Naive B cell (primary cell): Measurements from ENCODE around the gene TMEM131. TPM values are rescaled to one million over a fixed set of nuclear protein-coding genes. Genes with fewer than 3 reads are reported as not detected.

Experiments used
- ATAC-seq, 2 donors: fragments of 150-1000 bp; cut with Tn5 transposase; 2 replicates each; pipeline ENCODE4 v1.10.0; 2021; ENCODE audit warnings: low read depth in 2 of 2, mild to moderate bottlenecking in 2 of 2, moderate library complexity in 2 of 2
- DNase-seq: peaks from one replicate; pipeline ENCODE4 v3.0.0; 2022
- H3K27ac Mint-ChIP-seq, 6 donors: one replicate each; pipeline ENCODE4 v1.8.0; 2020 to 2022; ENCODE audit warnings: mild to moderate bottlenecking in 6 of 6, mixed read lengths in 6 of 6, moderate library complexity in 5 of 6, inconsistent platforms in 2 of 6
- H3K27me3 Mint-ChIP-seq, 3 donors: one replicate each; pipeline ENCODE4 v1.8.0; 2021 to 2022; ENCODE audit warnings: mixed read lengths in 3 of 3, mild to moderate bottlenecking in 1 of 3
- H3K36me3 Mint-ChIP-seq, 2 donors: one replicate each; pipeline ENCODE4 v1.8.0; 2020 to 2022; ENCODE audit warnings: mixed read lengths in 2 of 2, inconsistent platforms in 1 of 2, mild to moderate bottlenecking in 1 of 2
- H3K4me1 Mint-ChIP-seq, 3 donors: one replicate each; pipeline ENCODE4 v1.8.0; 2020 to 2022; ENCODE audit warnings: mixed read lengths in 3 of 3, inconsistent platforms in 1 of 3, mild to moderate bottlenecking in 1 of 3, moderate library complexity in 1 of 3
- H3K4me3 Mint-ChIP-seq, 8 donors: one replicate each; pipeline ENCODE4 v1.8.0; 2020 to 2022; ENCODE audit warnings: mild to moderate bottlenecking in 8 of 8, mixed read lengths in 8 of 8, moderate library complexity in 8 of 8, inconsistent platforms in 2 of 8
- H3K9me3 Mint-ChIP-seq, 7 donors: one replicate each; pipeline ENCODE4 v1.8.0; 2020 to 2022; ENCODE audit warnings: mixed read lengths in 7 of 7, mild to moderate bottlenecking in 5 of 7, inconsistent platforms in 2 of 7, moderate library complexity in 1 of 7
- polyA plus RNA-seq, 6 donors: library from polyadenylated mRNA; unstranded; fragments of 300-500 nt; fragmentation: Illumina TruSeq; gene quantifications; one replicate each; pipeline ENCODE4 v1.2.3, GENCODE V29; 2021; ENCODE audit warnings: low read depth in 6 of 6

The TMEM131 gene
- polyA plus RNA-seq, 6 donors from 2014 or later: 13.4 to 32.9 (median 19.1) TPM

DNA sequence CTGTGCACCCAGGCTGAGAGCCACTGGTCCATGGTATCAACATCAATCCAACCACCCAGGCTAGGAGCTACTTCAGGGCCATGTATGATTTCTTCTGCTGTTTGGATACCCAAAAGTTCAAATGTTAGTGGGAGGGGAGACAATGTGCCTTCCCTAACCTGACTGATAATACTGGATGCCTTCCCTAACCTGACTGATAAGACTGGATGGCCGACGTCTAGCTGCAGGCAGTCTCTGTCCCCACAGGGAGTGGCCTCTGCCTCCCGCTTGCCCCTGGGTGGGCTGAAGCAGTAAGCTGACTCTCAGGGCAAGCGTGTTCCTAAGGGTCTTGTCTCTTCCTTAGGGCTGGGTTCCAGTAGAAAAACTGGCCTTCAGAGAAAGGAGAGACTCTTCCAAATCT, 216.6 kb downstream of the TMEM131 start:
- DNase-seq (no peak), ATAC-seq (no peak)
- Mint-ChIP-seq H3K9me3 (no peaks in the 10 kb centered on the region), H3K4me3 (no peak overlapping the region), H3K36me3 (peaks cover 7 to 25% of the 10 kb centered on the region in 2 donors), H3K4me1 (peaks cover 0 to 8% (median 4%) of the 10 kb centered on the region in 3 donors), H3K27me3 (no peaks in the 10 kb centered on the region), H3K27ac (peak overlapping the region in 2 of 6 donors; percentile 32 to 86)

DNA sequence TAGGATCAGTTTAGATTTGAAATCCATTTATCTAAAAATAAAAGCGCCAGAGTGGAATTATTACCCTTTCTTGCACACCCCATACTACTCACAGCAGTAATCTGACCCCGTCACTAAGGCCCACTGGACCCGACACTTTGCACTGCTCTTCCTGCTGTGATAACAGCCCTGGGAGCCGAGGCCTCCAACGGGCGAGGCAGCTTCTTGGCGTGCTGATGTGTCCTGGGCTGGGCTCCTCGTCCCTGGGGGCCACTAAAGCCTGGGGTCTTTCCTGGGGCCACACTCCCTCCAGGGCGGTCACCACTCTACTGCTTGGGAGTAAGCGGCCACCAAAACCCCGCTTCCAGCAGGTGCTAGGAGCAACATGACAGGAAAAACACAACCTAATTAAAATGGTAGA, 220.7 kb downstream of the TMEM131 start:
- Mint-ChIP-seq H3K4me1 (peaks cover 0 to 4% (median 3%) of the 10 kb centered on the region in 3 donors), H3K9me3 (no peaks in the 10 kb centered on the region), H3K4me3 (no peak overlapping the region), H3K27me3 (no peaks in the 10 kb centered on the region), H3K27ac (peak overlapping the region in 1 of 6 donors; percentile 28), H3K36me3 (peaks cover 15 to 32% of the 10 kb centered on the region in 2 donors)
- DNase-seq: no peak
- ATAC-seq: no peak

DNA sequence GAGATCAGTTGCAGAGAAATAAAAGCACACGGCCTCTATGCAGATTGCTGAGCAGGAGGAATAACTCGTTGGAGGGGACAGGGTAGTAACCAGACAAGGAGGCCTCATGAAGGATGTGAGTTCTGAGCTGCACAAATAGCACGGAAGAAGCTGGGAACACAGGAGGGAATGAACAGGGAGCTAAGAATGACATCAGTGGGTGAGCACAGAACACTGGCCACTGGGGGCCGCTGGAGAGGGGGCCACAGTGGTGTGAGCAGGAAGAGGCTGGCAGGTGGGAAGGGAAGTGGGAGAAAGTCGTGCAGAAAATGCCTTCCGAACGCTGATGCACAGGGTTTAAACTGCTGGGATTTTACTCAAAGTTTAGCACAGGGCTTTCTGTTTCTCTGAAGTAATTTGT, 221.3 kb downstream of the TMEM131 start:
- DNase-seq (no peak), ATAC-seq (peak in 1 of 2 donors; percentile 28)
- peaks cover 0 to 4% (median 3%) of the 10 kb centered on the region in 3 donors for H3K4me1 Mint-ChIP-seq
- H3K9me3 Mint-ChIP-seq: no peaks in the 10 kb centered on the region
- H3K4me3 Mint-ChIP-seq: no peak overlapping the region
- H3K27me3 Mint-ChIP-seq: no peaks in the 10 kb centered on the region
- peaks cover 15 to 32% of the 10 kb centered on the region in 2 donors for H3K36me3 Mint-ChIP-seq
- H3K27ac Mint-ChIP-seq: peak overlapping the region in 4 of 6 donors; percentile 1 to 54 (median 37)

DNA sequence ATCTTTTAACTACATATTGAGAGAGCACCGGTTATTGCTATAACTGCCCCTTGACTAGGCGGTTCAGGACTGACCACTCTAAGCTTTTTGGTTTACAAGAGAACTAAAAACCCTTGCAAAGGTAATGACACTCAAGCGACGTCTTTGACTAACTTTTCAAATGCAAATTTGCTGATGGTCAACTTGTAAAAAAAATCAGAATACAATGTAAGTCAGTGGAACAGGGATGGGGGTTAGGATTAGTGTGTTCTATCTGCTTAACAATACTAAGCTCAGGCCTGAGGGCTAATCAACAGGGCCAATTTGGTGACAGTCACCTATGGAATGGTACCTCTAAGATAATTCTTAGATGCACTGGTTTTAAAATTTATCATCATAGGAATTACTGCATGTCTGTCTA, 225.3 kb downstream of the TMEM131 start:
- Mint-ChIP-seq H3K36me3 (peaks cover 17 to 31% of the 10 kb centered on the region in 2 donors), H3K4me1 (peaks cover 0 to 14% (median 4%) of the 10 kb centered on the region in 3 donors), H3K27ac (peak overlapping the region in 1 of 6 donors; percentile 86), H3K4me3 (no peak overlapping the region), H3K27me3 (no peaks in the 10 kb centered on the region), H3K9me3 (no peaks in the 10 kb centered on the region)
- DNase-seq: no peak
- no peak for ATAC-seq

DNA sequence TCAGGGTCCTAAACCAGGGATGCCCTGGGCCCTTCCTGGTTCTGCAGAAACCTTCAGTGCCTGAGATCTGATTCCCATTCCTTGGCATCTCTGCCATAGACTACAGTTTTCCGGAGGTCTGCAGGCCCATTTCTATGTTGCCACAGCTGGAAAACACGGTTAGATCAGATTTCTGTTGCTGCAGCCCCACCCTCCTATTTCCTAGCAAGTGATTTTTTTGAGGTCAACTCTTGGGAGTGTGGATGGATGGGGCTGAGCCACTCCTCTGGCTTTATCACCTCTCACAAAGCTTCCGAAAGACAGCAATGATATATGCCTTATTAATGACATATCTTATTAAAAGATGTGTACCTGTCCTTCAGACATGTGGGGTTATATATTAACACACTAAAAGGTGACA, 226.0 kb downstream of the TMEM131 start:
- Mint-ChIP-seq H3K36me3 (peaks cover 21 to 34% of the 10 kb centered on the region in 2 donors), H3K4me3 (no peak overlapping the region), H3K9me3 (no peaks in the 10 kb centered on the region), H3K27ac (no peak overlapping the region), H3K4me1 (peaks cover 0 to 14% (median 4%) of the 10 kb centered on the region in 3 donors), H3K27me3 (no peaks in the 10 kb centered on the region)
- no peak for ATAC-seq
- no peak for DNase-seq

DNA sequence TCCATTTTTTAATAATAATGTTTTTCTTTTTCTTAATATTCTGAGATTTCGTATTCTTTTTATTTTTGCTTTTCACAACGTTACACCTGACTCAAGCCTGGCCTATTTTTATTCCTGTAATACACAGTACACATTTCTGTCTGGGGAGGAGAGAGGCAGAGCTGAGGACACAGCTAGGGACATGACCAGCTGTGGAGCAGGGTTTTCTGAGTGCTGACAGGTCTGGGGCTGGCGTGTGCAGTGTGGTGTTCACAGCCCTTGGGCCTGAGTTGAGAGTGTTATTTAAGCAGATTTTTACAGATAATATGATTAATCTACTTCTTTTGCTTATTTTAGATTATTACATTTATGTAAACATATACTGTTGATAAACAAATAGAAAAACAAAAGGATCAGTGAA, 226.4 kb downstream of the TMEM131 start:
- ATAC-seq (no peak), DNase-seq (no peak)
- H3K4me3 Mint-ChIP-seq: no peak overlapping the region
- H3K36me3 Mint-ChIP-seq: peaks cover 17 to 32% of the 10 kb centered on the region in 2 donors
- H3K4me1 Mint-ChIP-seq: peaks cover 0 to 12% (median 2%) of the 10 kb centered on the region in 3 donors
- peak overlapping the region in 1 of 6 donors; percentile 69 for H3K27ac Mint-ChIP-seq
- no peaks in the 10 kb centered on the region for H3K27me3 Mint-ChIP-seq
- no peaks in the 10 kb centered on the region for H3K9me3 Mint-ChIP-seq

DNA sequence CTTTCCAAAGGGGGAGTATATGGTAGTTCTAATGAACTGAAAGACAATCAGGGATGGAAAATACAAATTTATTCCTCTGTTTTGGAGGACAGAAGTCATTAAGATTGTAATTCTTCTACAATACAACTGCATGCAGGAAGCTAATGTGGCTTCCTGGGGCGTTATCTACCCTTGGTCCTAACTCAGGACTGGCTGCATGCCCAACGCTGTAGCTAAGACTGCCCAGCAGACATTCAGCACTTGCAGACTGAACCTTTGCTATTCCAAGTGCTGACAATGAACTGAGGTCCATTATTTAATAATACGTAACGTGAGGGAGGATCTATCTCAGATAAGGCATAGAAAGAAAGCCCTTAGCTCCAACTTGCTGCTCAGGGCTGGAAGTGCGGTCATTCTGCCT, 229.2 kb downstream of the TMEM131 start:
- DNase-seq: no peak
- H3K9me3 Mint-ChIP-seq: no peaks in the 10 kb centered on the region
- peak overlapping the region in 1 of 6 donors; percentile 52 for H3K27ac Mint-ChIP-seq
- no peaks in the 10 kb centered on the region for H3K27me3 Mint-ChIP-seq
- H3K4me3 Mint-ChIP-seq: no peak overlapping the region
- no peak for ATAC-seq
- peaks cover 0 to 11% (median 0%) of the 10 kb centered on the region in 3 donors for H3K4me1 Mint-ChIP-seq
- H3K36me3 Mint-ChIP-seq: peaks cover 19 to 30% of the 10 kb centered on the region in 2 donors

DNA sequence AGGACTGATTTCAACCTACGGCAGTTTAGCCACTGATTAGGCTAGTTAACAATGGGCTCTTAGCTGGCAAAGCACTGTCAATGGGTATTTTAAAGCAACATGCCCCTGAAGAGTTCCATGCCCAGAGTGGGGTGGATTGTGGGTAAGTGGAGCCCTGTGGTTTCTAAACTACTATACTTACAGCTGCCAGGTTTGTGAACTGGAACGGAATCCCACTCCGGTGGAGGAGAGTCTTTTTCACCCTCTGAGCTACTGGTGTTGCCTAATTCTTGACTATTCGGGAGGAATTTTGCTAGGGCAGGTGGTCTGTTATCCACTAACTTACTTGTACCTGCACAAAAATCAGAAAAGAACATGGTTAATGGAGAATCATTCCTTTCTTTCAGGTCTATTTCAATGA, 229.8 kb downstream of the TMEM131 start:
- Mint-ChIP-seq H3K36me3 (peaks cover 13 to 31% of the 10 kb centered on the region in 2 donors), H3K4me3 (no peak overlapping the region), H3K27ac (peak overlapping the region in 1 of 6 donors; percentile 73), H3K4me1 (peaks cover 0 to 11% (median under 1%) of the 10 kb centered on the region in 3 donors), H3K27me3 (no peaks in the 10 kb centered on the region), H3K9me3 (no peaks in the 10 kb centered on the region)
- DNase-seq (no peak), ATAC-seq (no peak)

DNA sequence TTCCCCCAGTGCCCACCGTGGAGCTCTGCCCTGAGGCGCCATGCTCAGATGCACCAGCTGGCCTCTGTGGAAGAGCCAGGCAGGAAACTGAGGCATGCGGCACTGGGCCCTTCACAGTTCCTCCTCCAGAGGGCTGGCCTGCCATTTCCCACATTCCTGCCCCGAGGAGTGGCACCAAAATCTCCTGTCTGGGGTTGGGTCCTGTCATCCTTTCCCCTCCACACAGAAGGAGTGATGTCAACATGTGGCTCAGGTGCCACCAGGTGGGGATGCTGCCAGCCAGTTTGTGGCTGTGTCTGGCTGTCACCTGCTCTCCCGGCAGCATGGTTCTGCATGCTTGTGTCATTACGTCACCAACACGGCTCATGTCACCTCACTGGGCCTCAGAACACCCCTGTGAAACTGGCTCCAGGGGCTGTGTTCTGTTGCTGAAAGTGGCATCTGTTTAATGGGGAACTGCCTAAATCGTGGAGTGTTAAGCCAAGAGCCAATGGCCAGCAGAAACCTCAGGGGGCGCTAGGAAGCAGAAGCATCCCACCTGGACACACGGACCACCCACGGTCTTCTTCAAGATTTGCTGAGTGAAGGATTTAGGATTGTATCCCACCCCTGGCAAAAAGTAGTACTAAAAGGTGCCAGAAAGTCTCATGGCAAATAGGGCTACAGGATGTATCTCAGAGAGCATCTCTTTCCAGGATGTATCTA, 231.0 kb downstream of the TMEM131 start:
- no peak overlapping the region for H3K4me3 Mint-ChIP-seq
- no peak overlapping the region for H3K27ac Mint-ChIP-seq
- H3K36me3 Mint-ChIP-seq: peaks cover 24 to 41% of the 10 kb centered on the region in 2 donors
- no peaks in the 10 kb centered on the region for H3K27me3 Mint-ChIP-seq
- H3K9me3 Mint-ChIP-seq: no peaks in the 10 kb centered on the region
- DNase-seq (no peak), ATAC-seq (no peak)
- peaks cover 0 to 11% (median 4%) of the 10 kb centered on the region in 3 donors for H3K4me1 Mint-ChIP-seq

DNA sequence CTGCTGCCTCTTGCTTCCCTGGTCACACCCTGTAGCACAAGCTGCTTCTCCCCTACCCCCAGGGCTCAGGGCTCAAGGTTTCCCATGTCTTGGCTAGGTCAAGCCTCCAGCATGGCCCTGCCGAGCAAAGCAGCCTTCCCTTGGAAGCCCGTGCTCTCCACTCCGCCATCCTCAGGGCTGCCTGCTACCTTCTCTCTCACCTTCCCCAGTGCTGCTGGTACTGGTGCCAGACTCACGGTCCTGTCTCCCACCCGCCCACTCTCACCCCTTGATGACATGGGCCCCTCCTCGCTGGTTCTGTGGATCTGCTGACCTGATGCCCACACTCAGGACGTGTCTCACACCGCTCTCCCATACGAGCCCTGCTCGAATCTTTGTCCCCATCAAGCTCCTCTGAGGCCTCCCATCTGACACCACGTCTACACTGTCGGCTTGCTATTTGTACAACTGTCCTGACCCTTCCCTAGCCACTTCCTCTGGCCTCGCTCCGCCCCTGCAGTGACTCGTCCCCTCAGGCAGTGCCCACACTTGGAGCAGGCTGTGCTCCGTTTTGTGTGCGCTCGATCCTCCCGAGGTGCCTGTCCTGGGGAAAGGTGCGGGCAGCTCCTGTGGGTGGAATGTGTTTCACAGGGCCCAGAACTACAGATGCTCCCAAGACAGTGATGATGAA, 232.4 kb downstream of the TMEM131 start:
- Mint-ChIP-seq H3K4me1 (peaks cover 0 to 4% (median 2%) of the 10 kb centered on the region in 3 donors), H3K4me3 (no peak overlapping the region), H3K36me3 (peaks cover 28 to 46% of the 10 kb centered on the region in 2 donors), H3K27ac (peak overlapping the region in 3 of 6 donors; percentile 47 to 83 (median 83)), H3K27me3 (no peaks in the 10 kb centered on the region), H3K9me3 (no peaks in the 10 kb centered on the region)
- ATAC-seq: no peak
- no peak for DNase-seq

DNA sequence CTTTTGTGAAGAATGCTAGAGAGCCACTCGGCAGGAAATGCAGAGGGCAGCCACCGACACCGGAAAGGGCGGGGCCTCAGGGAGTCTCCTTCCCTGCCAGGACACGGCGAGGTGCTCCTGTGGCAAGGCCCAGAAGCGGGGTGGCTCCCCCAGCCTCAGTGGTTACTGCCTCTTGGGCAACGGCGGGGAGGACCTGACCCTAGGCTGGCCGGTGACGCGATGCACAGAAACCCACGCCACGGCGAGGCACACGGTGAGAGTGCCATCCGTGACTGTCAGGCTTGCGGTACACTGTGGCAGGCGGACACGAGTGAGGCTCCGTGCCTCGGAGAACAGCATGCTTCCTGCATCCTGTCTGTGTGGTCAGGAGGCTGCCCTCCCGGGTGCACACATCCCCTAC, 234.6 kb downstream of the TMEM131 start:
- H3K27me3 Mint-ChIP-seq: no peaks in the 10 kb centered on the region
- H3K9me3 Mint-ChIP-seq: no peaks in the 10 kb centered on the region
- peak overlapping the region in 5 of 6 donors; percentile 43 to 82 (median 55) for H3K27ac Mint-ChIP-seq
- peaks cover 32 to 46% of the 10 kb centered on the region in 2 donors for H3K36me3 Mint-ChIP-seq
- peak overlapping the region in 4 of 8 donors; percentile 23 to 51 (median 46) for H3K4me3 Mint-ChIP-seq
- ATAC-seq: peak; percentile 28 to 50
- DNase-seq: no peak
- peaks cover 0 to 4% (median 0%) of the 10 kb centered on the region in 3 donors for H3K4me1 Mint-ChIP-seq

DNA sequence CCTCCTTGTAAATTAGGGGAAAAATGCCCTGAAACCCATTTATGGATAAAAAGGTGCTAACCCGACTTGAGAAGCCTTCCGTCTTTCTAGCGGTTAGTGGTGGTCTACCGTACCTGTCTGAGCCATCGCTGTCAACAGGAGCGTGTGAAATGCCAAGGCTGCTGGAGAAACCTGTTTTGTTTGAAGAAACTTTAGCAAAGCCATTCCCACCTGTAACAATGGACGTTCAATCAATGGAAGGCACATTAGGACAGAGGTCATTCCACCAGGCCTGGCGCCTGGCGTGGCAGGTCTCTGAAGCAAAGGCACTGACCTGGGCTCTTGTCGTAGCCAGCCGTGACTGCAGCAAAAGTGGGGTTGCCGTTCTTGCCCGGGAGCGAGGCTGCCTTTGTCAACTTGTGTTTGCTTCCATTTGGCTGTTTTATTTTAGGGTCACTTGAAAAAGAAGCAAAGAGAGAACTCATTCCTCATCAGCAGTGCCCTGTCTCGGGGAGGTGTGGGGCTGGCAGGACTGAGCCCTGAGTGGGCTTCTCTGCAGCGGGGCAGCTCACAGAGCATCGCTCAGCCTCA, 235.2 kb downstream of the TMEM131 start:
- no peaks in the 10 kb centered on the region for H3K9me3 Mint-ChIP-seq
- peak overlapping the region; percentile 15 to 94 (median 71) for H3K27ac Mint-ChIP-seq
- peaks cover 30 to 49% of the 10 kb centered on the region in 2 donors for H3K36me3 Mint-ChIP-seq
- no peaks in the 10 kb centered on the region for H3K27me3 Mint-ChIP-seq
- DNase-seq (no peak), ATAC-seq (no peak)
- H3K4me3 Mint-ChIP-seq: peak overlapping the region in 3 of 8 donors; percentile 42 to 51 (median 45)
- H3K4me1 Mint-ChIP-seq: peaks cover 0 to 4% (median 3%) of the 10 kb centered on the region in 3 donors

DNA sequence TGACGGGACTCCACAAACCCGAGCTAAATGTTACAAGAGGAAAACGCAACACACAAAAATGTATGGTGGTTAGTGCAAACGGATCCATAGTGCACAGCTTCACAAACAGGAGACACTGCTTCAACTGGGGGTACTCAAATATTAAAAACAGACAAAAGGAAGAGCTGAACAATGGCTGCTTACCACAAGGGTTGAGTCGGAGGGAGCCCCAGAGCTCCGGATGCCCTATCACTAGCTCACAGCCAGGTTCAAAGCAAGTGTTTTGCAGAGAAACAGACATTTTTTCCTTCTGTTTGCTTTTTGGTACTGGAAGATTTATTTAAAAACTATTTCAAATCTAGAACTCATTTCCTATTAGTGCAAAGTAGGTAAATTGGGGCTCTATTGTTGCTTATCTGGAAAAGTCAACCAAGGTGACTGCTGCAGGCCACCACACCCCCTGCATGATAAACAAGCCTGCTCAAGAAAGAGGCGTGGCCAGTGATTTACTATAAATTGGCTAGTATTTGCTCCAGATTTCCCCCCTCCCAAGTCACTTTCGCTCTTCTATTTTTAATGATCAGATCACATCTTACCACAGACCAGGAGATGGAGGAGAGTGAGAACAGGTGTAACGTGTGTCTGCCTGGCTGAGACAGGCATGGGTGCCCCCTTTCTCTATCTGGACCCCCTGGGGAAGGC, 235.9 kb downstream of the TMEM131 start:
- ATAC-seq (no peak), DNase-seq (no peak)
- peak overlapping the region in 4 of 6 donors; percentile 15 to 78 (median 54) for H3K27ac Mint-ChIP-seq
- peaks cover 0 to 4% (median 4%) of the 10 kb centered on the region in 3 donors for H3K4me1 Mint-ChIP-seq
- no peaks in the 10 kb centered on the region for H3K9me3 Mint-ChIP-seq
- no peaks in the 10 kb centered on the region for H3K27me3 Mint-ChIP-seq
- H3K36me3 Mint-ChIP-seq: peaks cover 26 to 44% of the 10 kb centered on the region in 2 donors
- H3K4me3 Mint-ChIP-seq: no peak overlapping the region
